IPS-20b (cell line): ENCODE measurements around the gene ANKDD1B.

Experiments used
- H3K27ac ChIP-seq: one replicate; pipeline ENCODE4 v1.5.1; 2013; ENCODE audit warnings: low read length
- H3K27me3 ChIP-seq: 2 replicates; pipeline ENCODE4 v1.6.1; 2013; ENCODE audit warnings: mild to moderate bottlenecking, low read length, inconsistent platforms; ENCODE audit not compliant: insufficient read depth
- H3K36me3 ChIP-seq: 2 replicates; pipeline ENCODE4 v1.6.1; 2013; ENCODE audit warnings: low read depth, mild to moderate bottlenecking, inconsistent platforms, low read length, moderate library complexity; ENCODE audit not compliant: insufficient read depth
- H3K4me1 ChIP-seq: 2 replicates; pipeline ENCODE4 v1.6.1; 2013; ENCODE audit warnings: mild to moderate bottlenecking, control low read depth, inconsistent platforms, low read length, moderate library complexity; ENCODE audit not compliant: insufficient read depth
- H3K4me3 ChIP-seq: 2 replicates; pipeline ENCODE4 v1.5.1; 2013; ENCODE audit warnings: mild to moderate bottlenecking, low read length, inconsistent platforms
- H3K9ac ChIP-seq: 2 replicates; pipeline ENCODE4 v1.6.1; 2013; ENCODE audit warnings: low read depth, mild to moderate bottlenecking, inconsistent platforms, low read length, moderate library complexity
- H3K9me3 ChIP-seq: 2 replicates; pipeline ENCODE4 v1.6.1; 2013; ENCODE audit warnings: mild to moderate bottlenecking, low read depth, low read length, inconsistent platforms; ENCODE audit not compliant: insufficient read depth

ANKDD1B gene

GRCh38 chr5:75663579-75664284 is 52.5 kb downstream of the ANKDD1B start:
- peaks cover 2% of the 10 kb centered on the region; the same call in 1 of the 2 replicates for H3K4me1 ChIP-seq
- no peaks in the 10 kb centered on the region for H3K36me3 ChIP-seq
- no peaks in the 10 kb centered on the region for H3K27me3 ChIP-seq
- no peak overlapping the region for H3K4me3 ChIP-seq
- no peak overlapping the region for H3K27ac ChIP-seq
- H3K9ac ChIP-seq: no peak overlapping the region
- H3K9me3 ChIP-seq: no peaks in the 10 kb centered on the region

DNA sequence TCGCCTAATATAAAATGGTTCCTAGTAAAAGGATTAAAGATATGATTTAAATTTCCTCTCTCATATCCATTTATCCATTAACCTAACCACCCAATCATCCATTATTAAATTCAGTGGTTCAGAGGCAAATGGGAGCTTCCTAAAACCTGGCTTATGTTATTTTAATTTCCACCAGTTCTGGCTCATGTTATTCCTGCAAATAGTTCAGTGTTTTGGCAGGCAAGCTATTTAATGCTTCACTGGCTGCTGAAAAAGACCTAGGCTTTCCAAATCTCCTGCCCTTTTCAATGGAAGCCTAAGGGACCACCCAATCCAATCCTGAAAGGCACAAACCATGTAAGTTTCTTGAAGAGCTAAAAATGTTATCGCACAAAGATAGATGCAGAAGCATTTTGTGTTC is 53.7 kb downstream of the ANKDD1B start:
- no peaks in the 10 kb centered on the region for H3K36me3 ChIP-seq

GRCh38 chr5:75666801-75667200 is 55.5 kb downstream of the ANKDD1B start:
- Histone ChIP-seq H3K36me3 (no peaks in the 10 kb centered on the region), H3K9me3 (no peaks in the 10 kb centered on the region), H3K4me1 (peaks cover 10% of the 10 kb centered on the region; the same call in 1 of the 2 replicates), H3K27me3 (no peaks in the 10 kb centered on the region), H3K27ac (no peak overlapping the region), H3K4me3 (no peak overlapping the region), H3K9ac (no peak overlapping the region)

More for the DNA sequence above, 53.7 kb downstream of the ANKDD1B start:
- Histone ChIP-seq H3K4me3 (no peak overlapping the region), H3K27ac (no peak overlapping the region), H3K4me1 (peaks cover 10% of the 10 kb centered on the region; the same call in 1 of the 2 replicates), H3K27me3 (no peaks in the 10 kb centered on the region), H3K9me3 (no peaks in the 10 kb centered on the region), H3K9ac (no peak overlapping the region)

GRCh38 chr5:75667586-75667985 is 56.3 kb downstream of the ANKDD1B start:
- H3K4me3 ChIP-seq: no peak overlapping the region
- no peaks in the 10 kb centered on the region for H3K36me3 ChIP-seq
- H3K4me1 ChIP-seq: peaks cover 10% of the 10 kb centered on the region; the same call in 1 of the 2 replicates
- no peaks in the 10 kb centered on the region for H3K9me3 ChIP-seq
- H3K27ac ChIP-seq: no peak overlapping the region
- no peak overlapping the region for H3K9ac ChIP-seq
- no peaks in the 10 kb centered on the region for H3K27me3 ChIP-seq

DNA sequence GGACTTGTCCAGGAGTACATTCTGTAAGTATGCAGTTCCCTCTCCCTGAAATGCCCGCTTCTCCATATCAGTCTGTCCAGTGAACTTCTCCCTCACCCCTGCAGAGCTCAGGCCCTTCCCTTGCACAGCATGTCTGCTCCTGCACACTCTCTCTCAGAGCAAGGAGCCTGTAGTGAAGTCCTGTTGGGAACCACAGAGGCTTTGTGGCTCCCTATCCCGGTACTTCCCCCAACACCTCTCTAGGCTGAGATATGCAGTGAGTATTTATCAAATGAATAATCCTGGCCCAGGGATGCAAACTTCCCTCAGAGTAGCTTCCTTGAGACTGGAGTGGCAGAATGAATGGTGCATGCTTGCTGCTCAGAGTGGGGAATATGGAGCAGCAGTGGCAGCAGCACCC is 57.2 kb downstream of the ANKDD1B start:
- Histone ChIP-seq H3K36me3 (peaks cover 4% of the 10 kb centered on the region; the same call in 1 of the 2 replicates), H3K27me3 (no peaks in the 10 kb centered on the region), H3K9ac (no peak overlapping the region), H3K27ac (no peak overlapping the region), H3K4me1 (peaks cover 10% of the 10 kb centered on the region; the same call in 1 of the 2 replicates), H3K4me3 (no peak overlapping the region), H3K9me3 (no peaks in the 10 kb centered on the region)

DNA sequence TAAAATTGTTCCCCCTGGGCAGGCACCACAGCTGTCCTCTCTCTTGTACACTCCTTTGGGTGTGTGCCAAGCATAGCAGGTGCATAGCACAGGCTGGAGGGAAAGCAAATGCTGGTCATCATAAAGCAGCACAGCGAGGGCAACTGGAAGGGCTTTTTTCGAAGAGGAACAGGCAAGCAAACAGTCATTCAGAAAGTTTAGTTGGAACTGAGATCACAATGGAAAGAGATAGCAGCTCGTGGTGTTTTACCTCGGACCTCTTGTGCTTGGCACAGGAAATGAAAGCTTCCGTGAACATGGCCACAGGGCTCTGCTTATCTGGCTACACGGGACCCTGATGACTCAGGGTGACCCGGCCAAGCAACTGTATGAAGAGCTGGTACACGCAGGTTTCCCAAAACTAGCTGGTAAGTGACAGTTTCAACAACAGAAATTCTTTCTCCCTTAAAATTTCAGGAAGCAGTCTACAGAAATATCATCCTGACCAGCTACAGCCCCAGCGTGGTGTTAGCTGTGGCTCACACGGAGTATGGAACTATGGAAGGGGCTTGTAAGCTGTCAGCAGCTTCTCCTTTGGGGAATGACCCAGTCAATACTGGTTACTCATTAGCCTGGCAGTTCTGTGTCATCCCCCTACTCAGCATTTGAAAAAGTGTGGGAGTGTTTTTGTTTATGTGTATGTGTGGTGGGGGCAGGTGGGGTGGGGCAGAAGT is 57.9 kb downstream of the ANKDD1B start:
- Histone ChIP-seq H3K9me3 (no peaks in the 10 kb centered on the region), H3K4me1 (peaks cover 10% of the 10 kb centered on the region; the same call in 1 of the 2 replicates), H3K27me3 (no peaks in the 10 kb centered on the region), H3K27ac (no peak overlapping the region), H3K36me3 (peaks cover 4% of the 10 kb centered on the region), H3K4me3 (no peak overlapping the region; the same call in 1 of the 2 replicates), H3K9ac (no peak overlapping the region)

GRCh38 chr5:75670577-75670976 is 59.3 kb downstream of the ANKDD1B start:
- Histone ChIP-seq H3K36me3 (peaks cover 15% of the 10 kb centered on the region), H3K9me3 (no peaks in the 10 kb centered on the region), H3K27me3 (no peaks in the 10 kb centered on the region), H3K4me1 (peaks cover 10% of the 10 kb centered on the region; the same call in 1 of the 2 replicates), H3K4me3 (no peak overlapping the region), H3K9ac (no peak overlapping the region), H3K27ac (no peak overlapping the region)

- no peak overlapping the region for H3K9ac ChIP-seq
- peaks cover 10% of the 10 kb centered on the region; the same call in 1 of the 2 replicates for H3K4me1 ChIP-seq
- peaks cover 15% of the 10 kb centered on the region for H3K36me3 ChIP-seq
- H3K4me3 ChIP-seq: no peak overlapping the region
- H3K9me3 ChIP-seq: no peaks in the 10 kb centered on the region
- no peaks in the 10 kb centered on the region for H3K27me3 ChIP-seq
- no peak overlapping the region for H3K27ac ChIP-seq
Measured at GRCh38 chr5:75671506-75671905, 60.3 kb downstream of the ANKDD1B start.

DNA sequence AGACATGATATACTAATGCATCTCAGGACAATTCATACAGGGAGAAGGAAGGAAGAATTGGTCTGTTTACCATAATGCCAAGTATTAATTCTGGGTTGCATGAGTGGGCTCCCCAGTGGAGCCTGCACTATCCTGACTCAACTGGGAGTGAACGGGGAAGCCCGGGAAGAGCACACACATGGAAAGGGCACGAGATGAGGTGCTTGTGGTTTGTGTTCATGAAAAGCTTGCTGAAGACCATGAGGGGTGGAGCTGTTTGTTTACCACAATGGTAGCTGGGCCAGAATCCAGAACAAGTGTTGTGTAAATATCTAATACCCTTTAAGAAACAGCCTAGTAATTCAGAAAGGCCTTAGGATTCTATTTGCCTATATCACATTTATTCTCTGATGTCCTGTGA is 61.4 kb downstream of the ANKDD1B start:
- H3K9ac ChIP-seq: no peak overlapping the region
- no peak overlapping the region for H3K27ac ChIP-seq
- no peaks in the 10 kb centered on the region for H3K9me3 ChIP-seq
- H3K27me3 ChIP-seq: no peaks in the 10 kb centered on the region
- peaks cover 10% of the 10 kb centered on the region; the same call in 1 of the 2 replicates for H3K4me1 ChIP-seq
- no peak overlapping the region for H3K4me3 ChIP-seq
- peaks cover 17% of the 10 kb centered on the region for H3K36me3 ChIP-seq

- H3K36me3 ChIP-seq: peaks cover 17% of the 10 kb centered on the region
Measured at GRCh38 chr5:75675783-75676182, 64.5 kb downstream of the ANKDD1B start.

DNA sequence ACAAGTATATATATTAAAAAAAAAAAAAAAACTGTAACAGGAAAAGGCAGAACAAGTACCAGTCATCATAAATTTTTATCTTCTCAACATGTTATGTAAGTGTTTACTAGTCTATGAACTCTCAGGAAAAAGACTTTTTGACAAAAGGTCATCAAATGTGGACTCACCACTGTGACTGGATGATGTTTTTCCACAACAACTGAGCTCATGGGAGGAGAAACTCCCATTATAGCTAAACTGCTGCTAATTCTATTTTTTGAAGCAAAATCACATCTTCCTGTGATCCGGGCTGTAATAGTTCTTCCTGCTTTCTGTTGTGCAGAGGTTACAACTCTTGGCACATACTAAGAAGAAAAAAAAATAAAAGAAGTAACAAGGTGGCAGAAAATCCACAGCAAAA is 66.4 kb downstream of the ANKDD1B start:
- no peaks in the 10 kb centered on the region for H3K9me3 ChIP-seq
- H3K36me3 ChIP-seq: peaks cover 17% of the 10 kb centered on the region
- no peaks in the 10 kb centered on the region; the same call in 1 of the 2 replicates for H3K4me1 ChIP-seq
- H3K9ac ChIP-seq: no peak overlapping the region
- no peak overlapping the region for H3K4me3 ChIP-seq
- no peaks in the 10 kb centered on the region for H3K27me3 ChIP-seq
- H3K27ac ChIP-seq: no peak overlapping the region

More at GRCh38 chr5:75675783-75676182, 64.5 kb downstream of the ANKDD1B start:
- Histone ChIP-seq H3K27me3 (no peaks in the 10 kb centered on the region), H3K9me3 (no peaks in the 10 kb centered on the region), H3K4me3 (no peak overlapping the region), H3K9ac (no peak overlapping the region), H3K27ac (no peak overlapping the region), H3K4me1 (no peaks in the 10 kb centered on the region; the same call in 1 of the 2 replicates)

GRCh38 chr5:75678155-75678554 is 66.9 kb downstream of the ANKDD1B start:
- Histone ChIP-seq H3K4me3 (no peak overlapping the region), H3K27ac (no peak overlapping the region), H3K9me3 (no peaks in the 10 kb centered on the region), H3K4me1 (no peaks in the 10 kb centered on the region; the same call in 1 of the 2 replicates), H3K27me3 (no peaks in the 10 kb centered on the region), H3K9ac (no peak overlapping the region), H3K36me3 (peaks cover 16% of the 10 kb centered on the region)
